ENCODE data around the gene BACH2. TPM values are rescaled to one million over a fixed set of nuclear protein-coding genes. Genes with fewer than 3 reads are reported as not detected.

The BACH2 gene
- total RNA-seq, 1 donor from 2014 or later = 2.1 TPM

GRCh38 chr6:90227213-90227612 lies 69.4 kb downstream of the BACH2 start:
- DNase-seq (ENCODE audit: low read depth) (no peak), FAIRE-seq (no peak)
- TF ChIP-seq, protein P1, sequence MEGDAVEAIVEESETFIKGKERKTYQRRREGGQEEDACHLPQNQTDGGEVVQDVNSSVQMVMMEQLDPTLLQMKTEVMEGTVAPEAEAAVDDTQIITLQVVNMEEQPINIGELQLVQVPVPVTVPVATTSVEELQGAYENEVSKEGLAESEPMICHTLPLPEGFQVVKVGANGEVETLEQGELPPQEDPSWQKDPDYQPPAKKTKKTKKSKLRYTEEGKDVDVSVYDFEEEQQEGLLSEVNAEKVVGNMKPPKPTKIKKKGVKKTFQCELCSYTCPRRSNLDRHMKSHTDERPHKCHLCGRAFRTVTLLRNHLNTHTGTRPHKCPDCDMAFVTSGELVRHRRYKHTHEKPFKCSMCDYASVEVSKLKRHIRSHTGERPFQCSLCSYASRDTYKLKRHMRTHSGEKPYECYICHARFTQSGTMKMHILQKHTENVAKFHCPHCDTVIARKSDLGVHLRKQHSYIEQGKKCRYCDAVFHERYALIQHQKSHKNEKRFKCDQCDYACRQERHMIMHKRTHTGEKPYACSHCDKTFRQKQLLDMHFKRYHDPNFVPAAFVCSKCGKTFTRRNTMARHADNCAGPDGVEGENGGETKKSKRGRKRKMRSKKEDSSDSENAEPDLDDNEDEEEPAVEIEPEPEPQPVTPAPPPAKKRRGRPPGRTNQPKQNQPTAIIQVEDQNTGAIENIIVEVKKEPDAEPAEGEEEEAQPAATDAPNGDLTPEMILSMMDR (IDR thresholded peaks at IDR 0.05; ENCODE audit: insufficient read depth, low read length, severe bottlenecking) = no peak
- H3K4me3 ChIP-seq (ENCODE audit: low read depth, low read length) = no peak overlapping the region
- H3K36me3 ChIP-seq (ENCODE audit: control insufficient read depth, insufficient read depth, low read length) = no peaks in the 10 kb centered on the region
- H3K27me3 ChIP-seq (ENCODE audit: control insufficient read depth, insufficient read depth, low read length) = no peaks in the 10 kb centered on the region

GRCh38 chr6:90226257-90226656 lies 70.4 kb downstream of the BACH2 start:
- no peaks in the 10 kb centered on the region for H3K36me3 ChIP-seq (ENCODE audit: control insufficient read depth, insufficient read depth, low read length)
- H3K4me3 ChIP-seq (ENCODE audit: low read depth, low read length) = no peak overlapping the region
- TF ChIP-seq, protein P1 (IDR thresholded peaks at IDR 0.05; ENCODE audit: insufficient read depth, low read length, severe bottlenecking) = no peak
- H3K27me3 ChIP-seq (ENCODE audit: control insufficient read depth, insufficient read depth, low read length) = no peaks in the 10 kb centered on the region
- DNase-seq (ENCODE audit: low read depth) (peak; percentile 56), FAIRE-seq (no peak)

DNA sequence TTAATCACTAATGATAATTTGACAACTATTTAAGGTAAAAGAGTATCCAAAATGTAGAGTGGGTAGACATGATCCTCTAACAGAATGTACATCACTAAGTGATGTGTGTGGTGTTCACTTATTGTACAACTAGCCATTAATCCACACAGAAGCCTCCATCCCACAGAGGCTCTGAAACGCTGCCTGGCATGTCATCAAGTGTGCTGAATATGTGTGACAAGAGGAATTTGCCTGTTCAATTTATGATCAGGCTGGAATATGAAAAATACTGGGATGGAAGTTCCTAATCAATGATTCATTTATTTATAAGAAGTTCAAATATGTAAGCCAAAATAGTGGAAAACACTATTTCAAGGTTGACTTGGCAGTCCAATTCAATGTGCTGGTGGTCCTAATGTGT lies 72.4 kb downstream of the BACH2 start:
- TF ChIP-seq, protein P1 (IDR thresholded peaks at IDR 0.05; ENCODE audit: insufficient read depth, low read length, severe bottlenecking) = no peak
- no peaks in the 10 kb centered on the region for H3K36me3 ChIP-seq (ENCODE audit: control insufficient read depth, insufficient read depth, low read length)
- DNase-seq (ENCODE audit: low read depth) = no peak
- H3K27me3 ChIP-seq (ENCODE audit: control insufficient read depth, insufficient read depth, low read length) = no peaks in the 10 kb centered on the region
- no peak for FAIRE-seq
- no peak overlapping the region for H3K4me3 ChIP-seq (ENCODE audit: low read depth, low read length)

- no peak overlapping the region for H3K4me3 ChIP-seq (ENCODE audit: low read depth, low read length)
- H3K36me3 ChIP-seq (ENCODE audit: control insufficient read depth, insufficient read depth, low read length) = no peaks in the 10 kb centered on the region
- FAIRE-seq (no peak), DNase-seq (ENCODE audit: low read depth) (peak; percentile 94)
- H3K27me3 ChIP-seq (ENCODE audit: control insufficient read depth, insufficient read depth, low read length) = no peaks in the 10 kb centered on the region
- TF ChIP-seq, protein P1 (IDR thresholded peaks at IDR 0.05; ENCODE audit: insufficient read depth, low read length, severe bottlenecking) = no peak
These were observed 73.9 kb downstream of the BACH2 start for GRCh38 chr6:90222724-90223198.

DNA sequence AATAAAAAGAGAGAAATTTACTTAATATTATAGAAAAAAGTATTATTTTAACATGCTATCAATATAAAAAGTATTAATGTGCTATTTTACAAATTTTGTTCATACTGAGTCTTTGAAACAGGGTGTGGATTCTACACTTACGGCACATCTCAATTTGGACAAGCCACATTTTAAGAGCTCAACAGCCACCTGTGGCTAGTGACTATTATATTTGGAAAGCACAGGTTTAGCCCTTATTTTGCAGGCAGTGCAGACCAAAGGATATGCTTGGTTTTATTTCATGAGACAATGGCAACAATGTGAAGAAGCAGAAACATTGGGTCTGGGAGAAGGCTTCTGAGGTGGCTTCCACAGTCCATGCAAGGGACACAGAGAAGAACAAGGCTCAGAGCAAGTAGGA lies 74.6 kb downstream of the BACH2 start:
- DNase-seq (ENCODE audit: low read depth) (no peak), FAIRE-seq (no peak)
- TF ChIP-seq, protein P1 (IDR thresholded peaks at IDR 0.05; ENCODE audit: insufficient read depth, low read length, severe bottlenecking) = no peak
- H3K27me3 ChIP-seq (ENCODE audit: control insufficient read depth, insufficient read depth, low read length) = no peaks in the 10 kb centered on the region
- no peaks in the 10 kb centered on the region for H3K36me3 ChIP-seq (ENCODE audit: control insufficient read depth, insufficient read depth, low read length)
- H3K4me3 ChIP-seq (ENCODE audit: low read depth, low read length) = no peak overlapping the region

DNA sequence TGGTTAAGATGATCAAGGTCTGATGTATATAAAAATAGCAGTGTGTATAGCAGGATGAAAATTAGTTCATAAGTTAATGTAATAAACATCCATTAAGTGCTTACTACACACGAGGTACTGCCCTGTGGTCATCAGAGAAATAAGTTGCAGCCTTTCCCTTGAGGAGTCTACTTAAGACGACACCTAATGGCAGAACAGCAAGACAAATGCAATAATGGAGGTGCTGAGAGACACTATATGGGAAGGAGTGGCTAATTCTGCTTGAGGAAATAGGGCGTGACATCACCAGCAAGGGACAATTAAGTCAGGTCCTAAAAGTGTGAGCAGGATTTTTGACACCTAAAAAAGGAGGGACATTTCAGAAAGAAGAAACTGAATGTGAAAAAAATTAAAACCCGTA lies 75.2 kb downstream of the BACH2 start:
- FAIRE-seq (no peak), DNase-seq (ENCODE audit: low read depth) (no peak)
- H3K36me3 ChIP-seq (ENCODE audit: control insufficient read depth, insufficient read depth, low read length) = no peaks in the 10 kb centered on the region
- no peaks in the 10 kb centered on the region for H3K27me3 ChIP-seq (ENCODE audit: control insufficient read depth, insufficient read depth, low read length)
- no peak overlapping the region for H3K4me3 ChIP-seq (ENCODE audit: low read depth, low read length)
- TF ChIP-seq, protein P1 (IDR thresholded peaks at IDR 0.05; ENCODE audit: insufficient read depth, low read length, severe bottlenecking) = no peak

Measured in bronchial epithelial cell (primary cell).